C4-2B (cell line): ENCODE results near the gene STX2.

Experiments used
- ZFX ChIP-seq: fragments of 450-650 bp; IDR thresholded peaks from 2 replicates; pipeline ENCODE4 v1.6.1; 2017
- TF ChIP-seq, protein P1 (sequence below): fragments of 450-650 bp; conservative IDR thresholded peaks from 2 replicates; pipeline ENCODE4 v1.5.1; 2017; ENCODE audit warnings: mild to moderate bottlenecking

DNA sequence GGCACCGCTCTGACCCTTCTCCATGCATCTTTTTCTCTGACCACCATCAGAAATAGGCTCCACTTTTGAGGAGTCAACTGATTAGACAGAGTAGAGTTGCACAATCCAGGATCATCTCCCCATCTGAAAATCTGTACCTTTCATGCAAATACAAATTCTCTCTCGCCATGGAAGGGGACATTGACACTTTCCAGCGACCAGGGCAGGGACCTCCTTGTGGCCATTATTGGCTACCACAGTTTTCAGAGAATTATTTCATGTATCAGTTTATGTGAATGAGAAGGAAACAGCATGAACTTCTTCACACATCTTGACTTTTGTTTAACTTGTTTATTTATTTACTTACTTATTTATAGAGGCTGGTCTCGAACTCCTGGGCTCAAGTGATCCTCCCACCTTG is 19.0 kb upstream of the STX2 start:
- TF ChIP-seq, protein P1, sequence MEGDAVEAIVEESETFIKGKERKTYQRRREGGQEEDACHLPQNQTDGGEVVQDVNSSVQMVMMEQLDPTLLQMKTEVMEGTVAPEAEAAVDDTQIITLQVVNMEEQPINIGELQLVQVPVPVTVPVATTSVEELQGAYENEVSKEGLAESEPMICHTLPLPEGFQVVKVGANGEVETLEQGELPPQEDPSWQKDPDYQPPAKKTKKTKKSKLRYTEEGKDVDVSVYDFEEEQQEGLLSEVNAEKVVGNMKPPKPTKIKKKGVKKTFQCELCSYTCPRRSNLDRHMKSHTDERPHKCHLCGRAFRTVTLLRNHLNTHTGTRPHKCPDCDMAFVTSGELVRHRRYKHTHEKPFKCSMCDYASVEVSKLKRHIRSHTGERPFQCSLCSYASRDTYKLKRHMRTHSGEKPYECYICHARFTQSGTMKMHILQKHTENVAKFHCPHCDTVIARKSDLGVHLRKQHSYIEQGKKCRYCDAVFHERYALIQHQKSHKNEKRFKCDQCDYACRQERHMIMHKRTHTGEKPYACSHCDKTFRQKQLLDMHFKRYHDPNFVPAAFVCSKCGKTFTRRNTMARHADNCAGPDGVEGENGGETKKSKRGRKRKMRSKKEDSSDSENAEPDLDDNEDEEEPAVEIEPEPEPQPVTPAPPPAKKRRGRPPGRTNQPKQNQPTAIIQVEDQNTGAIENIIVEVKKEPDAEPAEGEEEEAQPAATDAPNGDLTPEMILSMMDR, result no peak; the same call in 1 of the 2 replicates
- TF ChIP-seq ZFX, result no peak
